PC-9 (cell line): ENCODE measurements around the gene ARHGAP35. TPM values are rescaled to one million over a fixed set of nuclear protein-coding genes. Genes with fewer than 3 reads are reported as not detected.

Experiments
- BruUV-seq: library from RNA; stranded (reverse); fragments of 400-500 nt; replicated peaks from 2 replicates; lab custom pipeline; 2021; lab: Mats Ljungman, UMichigan
- CTCF ChIA-PET: fragments of 300-600 bp; sonication (Branson Sonifier 250); formaldehyde crosslinking; loops from one replicate; lab custom pipeline; 2022; ENCODE audit warnings: antibody characterized with exemption; lab: Charles Lee
- POLR2A ChIA-PET: fragments of 300-600 bp; sonication (Branson Sonifier 250); formaldehyde crosslinking; loops from one replicate; lab custom pipeline; 2022; ENCODE audit warnings: antibody characterized with exemption; ENCODE audit not compliant: unreplicated experiment; lab: Charles Lee
- DNase-seq, 2 experiments: peaks; one replicate each; pipeline versions ENCODE4 v3.0.0 to v3.0.0-alpha.2; 2015 to 2022; ENCODE audit warnings: mixed read lengths in 1 of 2
- H2AFZ ChIP-seq: fragments of 200-600 bp; sonication (generic); 2 replicates; pipeline ENCODE4 v1.8.1; 2017; ENCODE audit warnings: antibody characterized with exemption
- H3F3A ChIP-seq: fragments of 200-600 bp; sonication (generic); 2 replicates; pipeline ENCODE4 v1.8.1; 2017; ENCODE audit warnings: antibody characterized with exemption, mild to moderate bottlenecking, low read depth; ENCODE audit not compliant: insufficient read depth
- H3K27ac ChIP-seq: fragments of 200-600 bp; sonication (generic); 2 replicates; pipeline ENCODE4 v1.6.1; 2016; ENCODE audit warnings: mixed run types
- H3K27me3 ChIP-seq: fragments of 200-600 bp; sonication (generic); 2 replicates; pipeline ENCODE4 v1.6.1; 2016; ENCODE audit warnings: low read depth, mixed run types; ENCODE audit not compliant: insufficient read depth
- H3K36me3 ChIP-seq: fragments of 200-600 bp; sonication (generic); 2 replicates; pipeline ENCODE4 v1.6.1; 2016; ENCODE audit warnings: low read depth, mixed run types
- H3K4me1 ChIP-seq: fragments of 200-600 bp; sonication (generic); replicated peaks from 2 replicates; pipeline ENCODE4 v1.6.1; 2016; ENCODE audit warnings: mixed run types; ENCODE audit not compliant: insufficient read depth
- H3K4me2 ChIP-seq: fragments of 200-600 bp; sonication (generic); 2 replicates; pipeline ENCODE4 v1.6.1; 2017; ENCODE audit warnings: mixed run types
- H3K4me3 ChIP-seq: fragments of 200-600 bp; sonication (generic); 2 replicates; pipeline ENCODE4 v1.6.1; 2016; ENCODE audit warnings: mixed run types
- H3K79me2 ChIP-seq: fragments of 200-600 bp; sonication (generic); 2 replicates; pipeline ENCODE4 v1.6.1; 2017; ENCODE audit warnings: low read depth, mixed run types
- H3K9me2 ChIP-seq: fragments of 200-600 bp; sonication (generic); 2 replicates; pipeline ENCODE4 v1.8.1; 2017; ENCODE audit warnings: mild to moderate bottlenecking; ENCODE audit not compliant: insufficient read depth
- H3K9me3 ChIP-seq: fragments of 200-600 bp; sonication (generic); 2 replicates; pipeline ENCODE4 v1.8.1; 2016; ENCODE audit warnings: low read depth; ENCODE audit not compliant: insufficient read depth
- H4K20me1 ChIP-seq: fragments of 200-600 bp; sonication (generic); 2 replicates; pipeline ENCODE4 v1.8.1; 2017; ENCODE audit not compliant: insufficient read depth
- CTCF ChIP-seq: fragments of 200-600 bp; sonication (generic); conservative IDR thresholded peaks from 2 replicates; pipeline ENCODE4 v1.6.1; 2017; ENCODE audit warnings: mixed run types, antibody characterized with exemption, mild to moderate bottlenecking, moderate library complexity
- EZH2 ChIP-seq: fragments of 200-600 bp; sonication (generic); IDR thresholded peaks from 2 replicates; pipeline ENCODE4 v1.8.0; 2017; ENCODE audit warnings: antibody characterized with exemption, low read depth
- intact Hi-C: fragments of 100-400 bp; cut with micrococcal nuclease; formaldehyde crosslinking; loops from one replicate; pipeline ENCODE4 v1.10.0; 2022; ENCODE audit not compliant: unreplicated experiment
- total RNA-seq: library from RNA; stranded (reverse); gene quantifications from 2 replicates; pipeline ENCODE4 v1.2.3, GENCODE V29; 2021

The ARHGAP35 gene
- total RNA-seq, 1 experiment from 2014 or later: 104 TPM

GRCh38 chr19:46841458-46842083 is 19.2 kb upstream of the ARHGAP35 start:
- TF ChIP-seq CTCF (no peak), EZH2 (no peak)
- H3K79me2 ChIP-seq: peaks cover 19% of the 10 kb centered on the region
- peak overlapping the region; percentile 44 for H3K27ac ChIP-seq
- H2AFZ ChIP-seq: no peak overlapping the region
- peaks cover 46% of the 10 kb centered on the region for H3F3A ChIP-seq
- peaks cover 19% of the 10 kb centered on the region for H3K4me1 ChIP-seq
- no peaks in the 10 kb centered on the region for H3K9me3 ChIP-seq
- peak; percentile 51 to 61 for DNase-seq
- H3K36me3 ChIP-seq: peaks cover 19% of the 10 kb centered on the region
- no peak overlapping the region for H3K4me3 ChIP-seq
- H4K20me1 ChIP-seq: peaks cover 26% of the 10 kb centered on the region
- POLR2A ChIA-PET: no interaction called here
- intact Hi-C loops: loop anchor here (2.0 kb wide), 1 partner anchor 57 kb away; no protein-coding TSS in a partner anchor
- no peaks in the 10 kb centered on the region for H3K9me2 ChIP-seq
- no peaks in the 10 kb centered on the region for H3K27me3 ChIP-seq
- no TSS peak for BruUV-seq
- no peak overlapping the region for H3K4me2 ChIP-seq
- CTCF ChIA-PET: interaction anchor here (0.6 to 1.8 kb wide), 4 partner anchors 11 to 169 kb away, joined by 3 to 11 read pairs (median 6); no protein-coding TSS in a partner anchor

- H2AFZ ChIP-seq: no peak overlapping the region
- no peak overlapping the region for H3K4me2 ChIP-seq
- no peak for TF ChIP-seq CTCF
- TF ChIP-seq EZH2: no peak
- peaks cover 34% of the 10 kb centered on the region for H4K20me1 ChIP-seq
- BruUV-seq: no TSS peak
- no peak for DNase-seq
- no peaks in the 10 kb centered on the region for H3K9me3 ChIP-seq
- H3F3A ChIP-seq: peaks cover 49% of the 10 kb centered on the region
- peaks cover 27% of the 10 kb centered on the region for H3K36me3 ChIP-seq
- H3K4me3 ChIP-seq: no peak overlapping the region
- H3K4me1 ChIP-seq: peaks cover 19% of the 10 kb centered on the region
- no peaks in the 10 kb centered on the region for H3K27me3 ChIP-seq
- peaks cover 32% of the 10 kb centered on the region for H3K79me2 ChIP-seq
- no peaks in the 10 kb centered on the region for H3K9me2 ChIP-seq
- CTCF ChIA-PET: no interaction called here
- intact Hi-C loops: no loop called here
- no peak overlapping the region for H3K27ac ChIP-seq
- POLR2A ChIA-PET: no interaction called here
Measured at GRCh38 chr19:46842791-46843190, 18.0 kb upstream of the ARHGAP35 start.

GRCh38 chr19:46844067-46844489 is 16.7 kb upstream of the ARHGAP35 start:
- H3K9me3 ChIP-seq: no peaks in the 10 kb centered on the region
- BruUV-seq: no TSS peak
- H3K4me2 ChIP-seq: no peak overlapping the region
- peaks cover 46% of the 10 kb centered on the region for H4K20me1 ChIP-seq
- CTCF ChIA-PET: no interaction called here
- intact Hi-C loops: no loop called here
- no peak overlapping the region for H3K4me3 ChIP-seq
- H3K27ac ChIP-seq: no peak overlapping the region
- H3K9me2 ChIP-seq: no peaks in the 10 kb centered on the region
- peaks cover 60% of the 10 kb centered on the region for H3F3A ChIP-seq
- peaks cover 26% of the 10 kb centered on the region for H3K4me1 ChIP-seq
- POLR2A ChIA-PET: no interaction called here
- H3K27me3 ChIP-seq: no peaks in the 10 kb centered on the region
- H3K79me2 ChIP-seq: peaks cover 45% of the 10 kb centered on the region
- TF ChIP-seq EZH2 (no peak), CTCF (no peak)
- no peak overlapping the region for H2AFZ ChIP-seq
- peaks cover 27% of the 10 kb centered on the region for H3K36me3 ChIP-seq
- DNase-seq: no peak
